ENCODE results near the gene TRIP6.

DNA sequence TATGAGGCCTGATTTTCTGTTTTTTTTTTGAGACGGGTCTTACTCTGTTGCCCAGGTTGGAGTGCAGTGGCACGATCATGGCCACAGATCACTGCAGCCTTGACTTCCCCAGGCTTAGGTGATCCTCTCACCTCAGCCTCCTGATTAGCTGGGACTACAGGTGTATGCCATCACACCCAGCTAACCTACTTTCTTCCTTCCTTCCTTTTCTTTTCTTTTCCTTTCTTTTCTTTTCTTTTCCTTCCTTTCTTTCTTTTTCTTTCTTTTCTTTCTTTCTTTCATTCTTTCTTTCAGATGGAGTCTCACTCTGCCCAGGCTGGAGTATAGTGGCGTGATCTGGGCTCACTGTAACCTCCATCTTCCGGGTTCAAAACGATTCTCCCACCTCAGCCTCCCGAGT lies 11.5 kb downstream of the TRIP6 start:
- TF ChIP-seq, protein P1, sequence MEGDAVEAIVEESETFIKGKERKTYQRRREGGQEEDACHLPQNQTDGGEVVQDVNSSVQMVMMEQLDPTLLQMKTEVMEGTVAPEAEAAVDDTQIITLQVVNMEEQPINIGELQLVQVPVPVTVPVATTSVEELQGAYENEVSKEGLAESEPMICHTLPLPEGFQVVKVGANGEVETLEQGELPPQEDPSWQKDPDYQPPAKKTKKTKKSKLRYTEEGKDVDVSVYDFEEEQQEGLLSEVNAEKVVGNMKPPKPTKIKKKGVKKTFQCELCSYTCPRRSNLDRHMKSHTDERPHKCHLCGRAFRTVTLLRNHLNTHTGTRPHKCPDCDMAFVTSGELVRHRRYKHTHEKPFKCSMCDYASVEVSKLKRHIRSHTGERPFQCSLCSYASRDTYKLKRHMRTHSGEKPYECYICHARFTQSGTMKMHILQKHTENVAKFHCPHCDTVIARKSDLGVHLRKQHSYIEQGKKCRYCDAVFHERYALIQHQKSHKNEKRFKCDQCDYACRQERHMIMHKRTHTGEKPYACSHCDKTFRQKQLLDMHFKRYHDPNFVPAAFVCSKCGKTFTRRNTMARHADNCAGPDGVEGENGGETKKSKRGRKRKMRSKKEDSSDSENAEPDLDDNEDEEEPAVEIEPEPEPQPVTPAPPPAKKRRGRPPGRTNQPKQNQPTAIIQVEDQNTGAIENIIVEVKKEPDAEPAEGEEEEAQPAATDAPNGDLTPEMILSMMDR (IDR thresholded peaks at IDR 0.05): no peak
- no peak for TF ChIP-seq POLR2A (IDR thresholded peaks at IDR 0.05; ENCODE audit: low read depth)

All from esophagus muscularis mucosa (tissue), 3 donors.